Measurements from ENCODE around the gene KCTD15.
"Not testable (repeated sequence)": the region's sequence is repeated elsewhere in the genome, so short reads cannot be mapped to it uniquely, and the experiment has no call there.

Gene KCTD15

GRCh38 chr19:33815380-33816340, 19.0 kb downstream of the KCTD15 start:
- WGBS, 2 experiments (ENCODE audit: insufficient coverage in 2 of 2), result 91 to 92% methylated on average over 8 to 10 of the region's 15 CpGs
- Histone ChIP-seq H3K4me3 (ENCODE audit: extremely low read depth, insufficient read depth, low read length, poor library complexity, severe bottlenecking) (no peak overlapping the region), H3K27ac (ENCODE audit: low read depth, low read length, severe bottlenecking) (no peak overlapping the region), H3K9me3 (ENCODE audit: control insufficient read depth, low read length) (no peaks in the 10 kb centered on the region), H3K36me3 (ENCODE audit: control insufficient read depth, insufficient read depth, low read length) (peaks cover 42% of the 10 kb centered on the region), H3K4me1 (ENCODE audit: control insufficient read depth, insufficient read depth, low read length, poor library complexity, severe bottlenecking) (peaks cover 16% of the 10 kb centered on the region)

GRCh38 chr19:33818411-33818810, 21.7 kb downstream of the KCTD15 start:
- Histone ChIP-seq H3K4me1 (ENCODE audit: control insufficient read depth, insufficient read depth, low read length, poor library complexity, severe bottlenecking) (peaks cover 8% of the 10 kb centered on the region), H3K36me3 (ENCODE audit: control insufficient read depth, insufficient read depth, low read length) (peaks cover 15% of the 10 kb centered on the region), H3K27ac (ENCODE audit: low read depth, low read length, severe bottlenecking) (no peak overlapping the region), H3K9me3 (ENCODE audit: control insufficient read depth, low read length) (no peaks in the 10 kb centered on the region), H3K4me3 (ENCODE audit: extremely low read depth, insufficient read depth, low read length, poor library complexity, severe bottlenecking) (no peak overlapping the region)
- 86 to 88% methylated on average over 4 of the region's 4 CpGs for WGBS, 2 experiments (ENCODE audit: insufficient coverage in 2 of 2)

GRCh38 chr19:33819078-33819477, 22.4 kb downstream of the KCTD15 start:
- 94% methylated on average over 5 to 7 of the region's 7 CpGs for WGBS, 2 experiments (ENCODE audit: insufficient coverage in 2 of 2)
- H3K27ac ChIP-seq (ENCODE audit: low read depth, low read length, severe bottlenecking), result not testable (repeated sequence)

GRCh38 chr19:33819506-33819879, 22.8 kb downstream of the KCTD15 start:
- peak overlapping the region; percentile 56 for H3K27ac ChIP-seq (ENCODE audit: low read depth, low read length, severe bottlenecking)
- H3K4me3 ChIP-seq (ENCODE audit: extremely low read depth, insufficient read depth, low read length, poor library complexity, severe bottlenecking), result peak overlapping the region; percentile 31
- H3K4me1 ChIP-seq (ENCODE audit: control insufficient read depth, insufficient read depth, low read length, poor library complexity, severe bottlenecking), result peaks cover 8% of the 10 kb centered on the region
- H3K9me3 ChIP-seq (ENCODE audit: control insufficient read depth, low read length), result no peaks in the 10 kb centered on the region
- H3K36me3 ChIP-seq (ENCODE audit: control insufficient read depth, insufficient read depth, low read length), result peaks cover 4% of the 10 kb centered on the region
- WGBS, 2 experiments (ENCODE audit: insufficient coverage in 2 of 2), result 48 to 52% methylated on average over 8 to 9 of the region's 10 CpGs

More at GRCh38 chr19:33819078-33819477, 22.4 kb downstream of the KCTD15 start:
- not testable (repeated sequence) for H3K36me3 ChIP-seq (ENCODE audit: control insufficient read depth, insufficient read depth, low read length); H3K4me1 ChIP-seq (ENCODE audit: control insufficient read depth, insufficient read depth, low read length, poor library complexity, severe bottlenecking); H3K4me3 ChIP-seq (ENCODE audit: extremely low read depth, insufficient read depth, low read length, poor library complexity, severe bottlenecking); H3K9me3 ChIP-seq (ENCODE audit: control insufficient read depth, low read length)

DNA sequence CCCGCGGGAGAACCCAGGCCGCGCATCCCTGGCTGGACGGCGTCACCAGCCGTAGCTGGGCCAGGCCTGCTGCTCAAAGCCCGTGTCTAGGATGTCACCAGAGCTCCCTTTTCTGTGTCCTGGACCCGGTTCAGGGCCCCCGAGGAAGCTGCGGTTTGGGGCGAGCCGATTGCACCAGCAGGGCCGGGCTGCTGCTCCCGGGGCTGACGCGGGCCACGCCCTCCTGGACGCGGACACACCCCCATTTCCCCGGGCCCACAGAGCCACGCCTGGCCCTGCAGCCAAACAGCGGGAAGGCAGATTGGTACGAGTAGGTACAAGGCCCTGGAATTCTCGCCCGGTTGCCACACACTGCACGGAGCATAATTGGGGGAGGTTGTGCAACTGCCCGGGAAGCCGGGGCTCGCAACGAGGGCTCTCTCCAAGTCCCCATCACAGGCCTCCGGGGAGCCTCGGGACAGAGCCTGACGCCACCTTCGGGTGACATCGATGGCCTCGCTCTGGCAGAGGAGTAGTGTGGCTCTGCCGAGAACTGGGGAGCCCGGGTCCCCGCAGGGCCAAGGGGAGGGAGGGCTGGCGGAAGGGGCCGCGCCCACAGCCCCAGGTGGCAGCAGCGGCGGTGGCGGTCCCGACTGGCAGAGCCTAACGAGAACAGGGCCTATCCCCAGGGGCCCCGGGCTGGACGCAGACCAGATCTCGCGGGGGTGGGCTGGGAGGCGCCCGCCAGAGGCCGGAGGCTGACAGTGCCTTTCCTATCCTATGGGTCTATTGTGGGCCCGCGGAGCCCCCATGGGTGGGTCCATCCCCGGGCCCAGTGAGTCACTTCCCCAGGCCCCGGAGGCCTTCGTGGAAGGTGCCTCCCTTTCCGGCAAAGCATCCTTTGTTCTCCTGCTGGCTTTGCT, 23.5 kb downstream of the KCTD15 start:
- 14 to 16% methylated on average over 32 to 50 of the region's 61 CpGs for WGBS, 2 experiments (ENCODE audit: insufficient coverage in 2 of 2)
- no peaks in the 10 kb centered on the region for H3K9me3 ChIP-seq (ENCODE audit: control insufficient read depth, low read length)

GRCh38 chr19:33821871-33822270, 25.2 kb downstream of the KCTD15 start:
- Histone ChIP-seq H3K4me1 (ENCODE audit: control insufficient read depth, insufficient read depth, low read length, poor library complexity, severe bottlenecking) (peaks cover 8% of the 10 kb centered on the region), H3K27ac (ENCODE audit: low read depth, low read length, severe bottlenecking) (no peak overlapping the region), H3K9me3 (ENCODE audit: control insufficient read depth, low read length) (no peaks in the 10 kb centered on the region), H3K4me3 (ENCODE audit: extremely low read depth, insufficient read depth, low read length, poor library complexity, severe bottlenecking) (no peak overlapping the region), H3K36me3 (ENCODE audit: control insufficient read depth, insufficient read depth, low read length) (no peaks in the 10 kb centered on the region)
- WGBS, 2 experiments (ENCODE audit: insufficient coverage in 2 of 2), result 89% methylated on average over 1 of the region's 2 CpGs; no CpG with 5 or more reads in 1 of the 2 experiments

More for the DNA sequence above, 23.5 kb downstream of the KCTD15 start:
- peak overlapping the region; percentile 31 for H3K4me3 ChIP-seq (ENCODE audit: extremely low read depth, insufficient read depth, low read length, poor library complexity, severe bottlenecking)
- no peaks in the 10 kb centered on the region for H3K36me3 ChIP-seq (ENCODE audit: control insufficient read depth, insufficient read depth, low read length)
- H3K27ac ChIP-seq (ENCODE audit: low read depth, low read length, severe bottlenecking), result peak overlapping the region; percentile 59
- H3K4me1 ChIP-seq (ENCODE audit: control insufficient read depth, insufficient read depth, low read length, poor library complexity, severe bottlenecking), result peaks cover 8% of the 10 kb centered on the region

GRCh38 chr19:33823341-33823740, 26.7 kb downstream of the KCTD15 start:
- Histone ChIP-seq H3K9me3 (ENCODE audit: control insufficient read depth, low read length) (no peaks in the 10 kb centered on the region), H3K4me3 (ENCODE audit: extremely low read depth, insufficient read depth, low read length, poor library complexity, severe bottlenecking) (no peak overlapping the region), H3K36me3 (ENCODE audit: control insufficient read depth, insufficient read depth, low read length) (no peaks in the 10 kb centered on the region), H3K4me1 (ENCODE audit: control insufficient read depth, insufficient read depth, low read length, poor library complexity, severe bottlenecking) (peaks cover 8% of the 10 kb centered on the region), H3K27ac (ENCODE audit: low read depth, low read length, severe bottlenecking) (no peak overlapping the region)

DNA sequence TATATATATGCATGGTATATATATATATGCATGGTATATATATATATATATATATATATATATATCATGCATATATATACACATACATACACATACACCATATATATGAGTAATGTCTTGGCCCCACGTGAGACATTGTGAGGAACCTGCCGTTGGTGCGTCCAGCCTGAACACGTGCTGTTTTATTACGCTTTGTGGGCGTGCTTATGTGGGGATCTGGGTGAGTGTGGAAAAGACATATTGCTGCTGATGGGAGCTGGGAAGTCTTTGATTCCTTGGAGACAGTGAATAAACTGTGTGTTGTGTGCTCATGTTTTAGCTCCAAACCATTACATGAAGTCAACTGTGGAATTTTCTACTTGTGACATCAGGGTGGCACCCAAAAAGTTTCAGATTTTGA, 28.9 kb downstream of the KCTD15 start:
- no peaks in the 10 kb centered on the region for H3K36me3 ChIP-seq (ENCODE audit: control insufficient read depth, insufficient read depth, low read length)
- no peaks in the 10 kb centered on the region for H3K9me3 ChIP-seq (ENCODE audit: control insufficient read depth, low read length)
- H3K27ac ChIP-seq (ENCODE audit: low read depth, low read length, severe bottlenecking), result no peak overlapping the region
- no peak overlapping the region for H3K4me3 ChIP-seq (ENCODE audit: extremely low read depth, insufficient read depth, low read length, poor library complexity, severe bottlenecking)
- WGBS, 2 experiments (ENCODE audit: insufficient coverage in 2 of 2), result 82 to 99% methylated on average over 5 to 6 of the region's 6 CpGs
- peaks cover 3% of the 10 kb centered on the region for H3K4me1 ChIP-seq (ENCODE audit: control insufficient read depth, insufficient read depth, low read length, poor library complexity, severe bottlenecking)

GRCh38 chr19:33826521-33826920, 29.9 kb downstream of the KCTD15 start:
- WGBS, 2 experiments (ENCODE audit: insufficient coverage in 2 of 2), result 93 to 98% methylated on average over 3 to 5 of the region's 7 CpGs
- Histone ChIP-seq H3K4me3 (ENCODE audit: extremely low read depth, insufficient read depth, low read length, poor library complexity, severe bottlenecking) (no peak overlapping the region), H3K27ac (ENCODE audit: low read depth, low read length, severe bottlenecking) (no peak overlapping the region), H3K4me1 (ENCODE audit: control insufficient read depth, insufficient read depth, low read length, poor library complexity, severe bottlenecking) (no peaks in the 10 kb centered on the region), H3K9me3 (ENCODE audit: control insufficient read depth, low read length) (no peaks in the 10 kb centered on the region), H3K36me3 (ENCODE audit: control insufficient read depth, insufficient read depth, low read length) (no peaks in the 10 kb centered on the region)

GRCh38 chr19:33828266-33829075, 31.8 kb downstream of the KCTD15 start:
- Histone ChIP-seq H3K27ac (ENCODE audit: low read depth, low read length, severe bottlenecking) (no peak overlapping the region), H3K4me1 (ENCODE audit: control insufficient read depth, insufficient read depth, low read length, poor library complexity, severe bottlenecking) (no peaks in the 10 kb centered on the region), H3K4me3 (ENCODE audit: extremely low read depth, insufficient read depth, low read length, poor library complexity, severe bottlenecking) (no peak overlapping the region), H3K36me3 (ENCODE audit: control insufficient read depth, insufficient read depth, low read length) (no peaks in the 10 kb centered on the region), H3K9me3 (ENCODE audit: control insufficient read depth, low read length) (no peaks in the 10 kb centered on the region)
- WGBS, 2 experiments (ENCODE audit: insufficient coverage in 2 of 2), result 87 to 94% methylated on average over 13 of the region's 13 CpGs

Measured in mesodermal cell (in vitro differentiated cells).